ENCODE results near the gene MICU2. TPM values are rescaled to one million over a fixed set of nuclear protein-coding genes. Genes with fewer than 3 reads are reported as not detected.

Gene MICU2
- total and polyA plus RNA-seq, 2 of the 13 experiments (the other 11 are each of a cell fraction or from before 2014, with no cell fraction given) = 31.7 to 42.4 TPM

- ChIA-PET POLR2A (no interaction called here), CTCF (ENCODE audit: low intra/inter-chr PET ratio, low total read pairs) (no interaction called here)
- no peak for DNase-seq (ENCODE audit: low spot score)
- BruUV-seq (replicated peaks) = no TSS peak
- in situ Hi-C loops (cut with HindIII; ENCODE audit: extremely low pct_ligation_motif_present, low pct_unique_long_range_greater_than_20kb) = no loop called here
- no peak for ATAC-seq
- H3K79me2 ChIP-seq (ENCODE audit: insufficient read depth, low read length) = no peaks in the 10 kb centered on the region
- H3K9me3 ChIP-seq (ENCODE audit: low read length) = no peaks in the 10 kb centered on the region
- H3K4me1 ChIP-seq (ENCODE audit: insufficient read depth, low read length) = peaks cover 37% of the 10 kb centered on the region
- no peaks in the 10 kb centered on the region for H3K27me3 ChIP-seq (ENCODE audit: control insufficient read depth in 1 of 2, insufficient read depth in 2 of 2, low read length in 2 of 2)
- no peak overlapping the region for H3K9ac ChIP-seq (ENCODE audit: insufficient read depth, low read depth, low read length)
- H2AFZ ChIP-seq (ENCODE audit: low read length) = no peak overlapping the region
- H3K4me2 ChIP-seq (ENCODE audit: low read depth, low read length) = no peak overlapping the region
- no peaks in the 10 kb centered on the region for H4K20me1 ChIP-seq (ENCODE audit: insufficient read depth, low read length)
- no peak overlapping the region for H3K4me3 ChIP-seq (replicated peaks in 1 of 3; ENCODE audit: insufficient read depth in 1 of 3, low read depth in 2 of 3, low read length in 3 of 3)
- FAIRE-seq = no peak
- intact Hi-C loops (cut with micrococcal nuclease; ENCODE audit: unreplicated experiment) = no loop called here
- no peak overlapping the region for H3K27ac ChIP-seq (ENCODE audit: extremely low read length, insufficient read depth, low read length)
- no peaks in the 10 kb centered on the region; a peak in 1 of 5 replicates for H3K36me3 ChIP-seq (replicated peaks in 1 of 2; ENCODE audit: control insufficient read depth in 1 of 2, insufficient read depth in 2 of 2, low read length in 2 of 2)
- no peak for TF ChIP-seq RAD21 (CRISPR knock-in tag; IDR thresholded peaks at IDR 0.05)
- TF ChIP-seq ZNF772 (CRISPR knock-in tag; IDR thresholded peaks at IDR 0.05) = no peak
- TF ChIP-seq ZNF883 (CRISPR knock-in tag; IDR thresholded peaks at IDR 0.05; ENCODE audit: not compliant biosample characterization) = no peak
- TF ChIP-seq SKIL (CRISPR knock-in tag; IDR thresholded peaks at IDR 0.05; ENCODE audit: borderline replicate concordance) = no peak
- TF ChIP-seq ZFP90 (CRISPR knock-in tag; IDR thresholded peaks at IDR 0.05; ENCODE audit: borderline replicate concordance) = no peak
- no peak for TF ChIP-seq GZF1 (CRISPR knock-in tag; IDR thresholded peaks at IDR 0.05)
- no peak for TF ChIP-seq ZFP91 (CRISPR knock-in tag; IDR thresholded peaks at IDR 0.05; ENCODE audit: borderline replicate concordance)
- no peak for TF ChIP-seq ZBTB46 (CRISPR knock-in tag; IDR thresholded peaks at IDR 0.05; ENCODE audit: borderline replicate concordance)
- no peak for TF ChIP-seq PATZ1 (CRISPR knock-in tag; IDR thresholded peaks at IDR 0.05)
- TF ChIP-seq BRD4 (CRISPR knock-in tag; IDR thresholded peaks at IDR 0.05) = no peak
- no peak for TF ChIP-seq ZNF768 (CRISPR knock-in tag; IDR thresholded peaks at IDR 0.05)
- TF ChIP-seq REL (CRISPR knock-in tag; conservative IDR thresholded peaks at IDR 0.05) = no peak
- TF ChIP-seq PHF8 (CRISPR knock-in tag; IDR thresholded peaks at IDR 0.05) = no peak
- TF ChIP-seq STAT5B (CRISPR knock-in tag; IDR thresholded peaks at IDR 0.05) = no peak
- TF ChIP-seq ZNF782 (CRISPR knock-in tag; IDR thresholded peaks at IDR 0.05; ENCODE audit: borderline replicate concordance) = no peak
- no peak for TF ChIP-seq EHMT2 (IDR thresholded peaks at IDR 0.05; ENCODE audit: borderline replicate concordance, low read depth, low read length)
- no peak for TF ChIP-seq ZNF354B (CRISPR knock-in tag; IDR thresholded peaks at IDR 0.05)
- 97% methylated on average over 3 of the region's 3 CpGs for WGBS (ENCODE audit: low lambda C conversion rate)
Measured at GRCh38 chr13:21529146-21529893, 74.7 kb downstream of the MICU2 start.

Measured in HepG2 (cell line).